ENCODE results near the gene TAS1R2.
"Not testable (repeated sequence)": the region's sequence is repeated elsewhere in the genome, so short reads cannot be mapped to it uniquely, and the experiment has no call there.

Gene TAS1R2

GRCh38 chr1:18883636-18884418 lies 24.4 kb upstream of the TAS1R2 start:
- DNase-seq: peak; percentile 66

- DNase-seq: no peak
Measured at GRCh38 chr1:18883079-18883478, 23.6 kb upstream of the TAS1R2 start.

GRCh38 chr1:18882486-18882885 lies 23.0 kb upstream of the TAS1R2 start:
- no peak for DNase-seq

GRCh38 chr1:18881642-18882431 lies 22.4 kb upstream of the TAS1R2 start:
- no peak for DNase-seq

GRCh38 chr1:18881164-18881563 lies 21.7 kb upstream of the TAS1R2 start:
- no peak for DNase-seq

GRCh38 chr1:18880585-18880984 lies 21.1 kb upstream of the TAS1R2 start:
- DNase-seq: no peak

GRCh38 chr1:18879791-18880309 lies 20.4 kb upstream of the TAS1R2 start:
- DNase-seq: no peak

- no peak for DNase-seq
Measured at GRCh38 chr1:18879215-18879790, 19.8 kb upstream of the TAS1R2 start.

- DNase-seq: no peak
Measured at GRCh38 chr1:18878538-18879214, 19.2 kb upstream of the TAS1R2 start.

GRCh38 chr1:18877282-18877681 lies 17.8 kb upstream of the TAS1R2 start:
- no peak for DNase-seq

- no peak for DNase-seq
Measured at GRCh38 chr1:18876210-18876609, 16.8 kb upstream of the TAS1R2 start.

GRCh38 chr1:18875796-18876128 lies 16.3 kb upstream of the TAS1R2 start:
- DNase-seq: no peak

GRCh38 chr1:18875107-18875795 lies 15.8 kb upstream of the TAS1R2 start:
- DNase-seq: peak; percentile 50

- DNase-seq: no peak
Measured at GRCh38 chr1:18874600-18874999, 15.1 kb upstream of the TAS1R2 start.

GRCh38 chr1:18874036-18874435 lies 14.6 kb upstream of the TAS1R2 start:
- DNase-seq: no peak

- DNase-seq: no peak
Measured at GRCh38 chr1:18872071-18872611, 12.7 kb upstream of the TAS1R2 start.

GRCh38 chr1:18871401-18872070 lies 12.1 kb upstream of the TAS1R2 start:
- DNase-seq: no peak

GRCh38 chr1:18870957-18871356 lies 11.5 kb upstream of the TAS1R2 start:
- no peak for DNase-seq

GRCh38 chr1:18870595-18870865 lies 11.1 kb upstream of the TAS1R2 start:
- not testable (repeated sequence) for DNase-seq

- DNase-seq: no peak
Measured at GRCh38 chr1:18869847-18870594, 10.6 kb upstream of the TAS1R2 start.

- no peak for DNase-seq
Measured at GRCh38 chr1:18868801-18869424, 9.5 kb upstream of the TAS1R2 start.
